HepG2 (cell line): ENCODE results near the gene AGT. TPM values are rescaled to one million over a fixed set of nuclear protein-coding genes. Genes with fewer than 3 reads are reported as not detected.

Experiments
- ADNP ChIP-seq: sonication (generic); formaldehyde crosslinking; IDR thresholded peaks from 2 replicates; pipeline ENCODE4 v1.4.0; 2020; ENCODE audit warnings: missing genetic modification reagents
- ATF2 ChIP-seq: sonication (generic); formaldehyde crosslinking; IDR thresholded peaks from 2 replicates; pipeline ENCODE4 v1.4.0; 2020; ENCODE audit warnings: missing genetic modification reagents
- BCL6 ChIP-seq: IDR thresholded peaks from 2 replicates; pipeline ENCODE4 v1.6.1; 2016; ENCODE audit warnings: missing genetic modification reagents, missing compliant biosample characterization
- CREB1 ChIP-seq, 2 experiments: fragments of 450-650 bp in 1 of 2; IDR thresholded peaks; 2 replicates each; pipeline ENCODE4 v1.6.1; 2016 to 2017; ENCODE audit warnings: control low read depth in 1 of 2, mild to moderate bottlenecking in 1 of 2, missing compliant biosample characterization in 1 of 2, missing genetic modification characterization in 1 of 2
- FOXA1 ChIP-seq, 2 experiments: fragments of 450-650 bp in 1 of 2; sonication (generic) in 1 of 2; formaldehyde crosslinking in 1 of 2; IDR thresholded peaks; 2 replicates each; pipeline versions ENCODE4 v1.4.0 to v1.6.1; 2016 to 2020; ENCODE audit warnings: missing genetic modification reagents in 1 of 2
- GATAD1 ChIP-seq: IDR thresholded peaks from 2 replicates; pipeline ENCODE4 v1.6.1; 2016; ENCODE audit warnings: missing genetic modification reagents, missing compliant biosample characterization
- HDAC2 ChIP-seq: sonication (generic); formaldehyde crosslinking; IDR thresholded peaks from 2 replicates; pipeline ENCODE4 v1.4.0; 2020; ENCODE audit warnings: missing genetic modification reagents
- KDM5A ChIP-seq: fragments of 200-600 bp; sonication (generic); IDR thresholded peaks from 2 replicates; pipeline ENCODE4 v1.7.0; 2018; ENCODE audit warnings: antibody characterized with exemption, mild to moderate bottlenecking, low read length, borderline replicate concordance
- NCOR1 ChIP-seq: fragments of 200-600 bp; sonication (generic); IDR thresholded peaks from 2 replicates; pipeline ENCODE4 v1.7.0; 2017; ENCODE audit warnings: antibody characterized with exemption, low read length, borderline replicate concordance
- NFAT5 ChIP-seq: sonication (generic); formaldehyde crosslinking; IDR thresholded peaks from 2 replicates; pipeline ENCODE4 v1.4.0; 2020; ENCODE audit warnings: missing genetic modification reagents
- NFYC ChIP-seq: IDR thresholded peaks from 2 replicates; pipeline ENCODE4 v1.6.1; 2016; ENCODE audit warnings: missing genetic modification reagents, missing compliant biosample characterization
- NRL ChIP-seq: sonication (generic); formaldehyde crosslinking; IDR thresholded peaks from 2 replicates; pipeline ENCODE4 v1.5.0; 2020; ENCODE audit warnings: missing genetic modification reagents, mild to moderate bottlenecking, moderate library complexity, borderline replicate concordance
- ONECUT2 ChIP-seq: sonication (generic); formaldehyde crosslinking; IDR thresholded peaks from 2 replicates; pipeline ENCODE4 v1.4.0; 2020; ENCODE audit warnings: missing genetic modification reagents
- PHF5A ChIP-seq: IDR thresholded peaks from one replicate; pipeline ENCODE4 v1.6.1; 2018; ENCODE audit warnings: low read depth, missing genetic modification reagents; ENCODE audit not compliant: unreplicated experiment
- PPARG ChIP-seq: conservative IDR thresholded peaks from 2 replicates; pipeline ENCODE4 v1.6.1; 2016; ENCODE audit warnings: missing biosample characterization, missing genetic modification reagents
- RARA ChIP-seq: IDR thresholded peaks from 2 replicates; pipeline ENCODE4 v1.6.1; 2016; ENCODE audit warnings: missing genetic modification reagents, missing compliant biosample characterization
- SIX1 ChIP-seq: sonication (generic); formaldehyde crosslinking; IDR thresholded peaks from 2 replicates; pipeline ENCODE4 v1.4.0; 2020; ENCODE audit warnings: missing genetic modification reagents, borderline replicate concordance
- SOX13 ChIP-seq, 3 experiments: fragments of 450-650 bp in 1 of 3; sonication (generic) in 1 of 3; formaldehyde crosslinking in 1 of 3; IDR thresholded peaks in 2 of 3; conservative IDR thresholded peaks in 1 of 3; 2 replicates each; pipeline versions ENCODE4 v1.5.0 to v1.6.1; 2016 to 2020; ENCODE audit warnings: antibody characterized with exemption in 1 of 3, mild to moderate bottlenecking in 1 of 3, missing compliant biosample characterization in 1 of 3, missing genetic modification reagents in 1 of 3, moderate library complexity in 1 of 3
- ZBTB42 ChIP-seq: sonication (generic); formaldehyde crosslinking; IDR thresholded peaks from 2 replicates; pipeline ENCODE4 v1.5.0; 2020; ENCODE audit warnings: mild to moderate bottlenecking, missing genetic modification reagents
- ZNF12 ChIP-seq: sonication (generic); formaldehyde crosslinking; IDR thresholded peaks from 2 replicates; pipeline ENCODE4 v1.5.0; 2020; ENCODE audit warnings: missing genetic modification reagents
- ZNF331 ChIP-seq: sonication (generic); formaldehyde crosslinking; IDR thresholded peaks from 2 replicates; pipeline ENCODE4 v1.4.0; 2020; ENCODE audit warnings: missing genetic modification reagents
- ZNF670 ChIP-seq: sonication (generic); formaldehyde crosslinking; IDR thresholded peaks from 2 replicates; pipeline ENCODE4 v1.8.0; 2022; ENCODE audit warnings: mild to moderate bottlenecking, missing genetic modification reagents, borderline replicate concordance
- ZNF761 ChIP-seq: sonication (generic); formaldehyde crosslinking; conservative IDR thresholded peaks from 2 replicates; pipeline ENCODE4 v1.4.0; 2020; ENCODE audit warnings: mild to moderate bottlenecking, missing genetic modification reagents
- polyA plus RNA-seq, 8 experiments: library from polyadenylated mRNA; depleted of rRNA in 3 of 8; stranded (reverse) in 7 of 8; unstranded in 1 of 8; fragments of >200 nt; fragmentation: Illumina TruSeq in 4 of 8; extraction: Trizol in 4 of 8; gene quantifications; 2 replicates each; pipeline versions ENCODE4 v1.2.1 to v1.2.3, GENCODE V29; 2011 to 2016; ENCODE audit warnings: low read depth in 4 of 8, missing spikeins in 1 of 8, mixed read lengths in 1 of 8; ENCODE audit not compliant: insufficient read depth in 1 of 8
- total RNA-seq, 5 experiments: library from RNA; depleted of rRNA; stranded (reverse); fragments of >200 nt; fragmentation: Illumina TruSeq; extraction: Trizol; gene quantifications; 2 replicates each; pipeline ENCODE4 v1.2.3, GENCODE V29; 2016; ENCODE audit warnings: low read depth in 1 of 5

The AGT gene
- total and polyA plus RNA-seq, 2 of the 13 experiments (the other 11 are each of a cell fraction or from before 2014, with no cell fraction given), result 892 to 2,071 TPM

- TF ChIP-seq NFAT5 (CRISPR knock-in tag) (no peak), ZNF761 (CRISPR knock-in tag) (no peak), GATAD1 (CRISPR knock-in tag) (0 out of 2 replicates have a peak, but pooled peaks have one; percentile 10), CREB1 (IDR thresholded peaks at IDR 0.05) (no peak), CREB1 (CRISPR knock-in tag; IDR thresholded peaks at IDR 0.05) (0 out of 2 replicates have a peak, but pooled peaks have one; percentile 29), RARA (CRISPR knock-in tag) (peak; percentile 70), BCL6 (CRISPR knock-in tag) (peak; percentile 84), NCOR1 (peak; percentile 65; the same call in 1 of the 2 replicates), SOX13 (IDR thresholded peaks at IDR 0.05) (peak; percentile 85), SOX13 (CRISPR knock-in tag; conservative IDR thresholded peaks at IDR 0.05 in 1 of 2, IDR thresholded peaks at IDR 0.05 in 1 of 2) (peak in 1 of 2 experiments; percentile 97; a peak in 2 of 4 replicates), NRL (CRISPR knock-in tag) (no peak), ZNF331 (CRISPR knock-in tag) (peak; percentile 13; the same call in 1 of the 2 replicates), NFYC (CRISPR knock-in tag) (no peak), SIX1 (CRISPR knock-in tag) (peak; percentile 51; the same call in 1 of the 2 replicates), ONECUT2 (CRISPR knock-in tag) (peak; percentile 89), ZNF670 (CRISPR knock-in tag) (no peak), KDM5A (no peak; the same call in 1 of the 2 replicates), PPARG (CRISPR knock-in tag) (peak; percentile 74), ZNF12 (CRISPR knock-in tag) (no peak), ATF2 (CRISPR knock-in tag) (peak; percentile 51; the same call in 1 of the 2 replicates), ZBTB42 (CRISPR knock-in tag) (no peak), FOXA1 (IDR thresholded peaks at IDR 0.05) (0 out of 2 replicates have a peak, but pooled peaks have one; percentile 23), FOXA1 (CRISPR knock-in tag; IDR thresholded peaks at IDR 0.05) (peak; percentile 56), ADNP (CRISPR knock-in tag) (no peak), HDAC2 (CRISPR knock-in tag) (peak; percentile 81), PHF5A (no peak)
Measured at GRCh38 chr1:230680300-230681025, 33.5 kb downstream of the AGT start (continued).
